Anterior cingulate cortex (tissue), 58 donors: ENCODE data around the gene DNAAF1.
"Not testable (repeated sequence)": the region's sequence is repeated elsewhere in the genome, so short reads cannot be mapped to it uniquely, and the experiment has no call there.

Experiments used
- DNase-seq, 58 donors: peaks; one replicate each; lab custom pipeline; 2025; lab: John Stamatoyannopoulos, UW

DNAAF1 gene

GRCh38 chr16:84144859-84145639 is at the start of gene DNAAF1, which contains the start of gene HSDL1:
DNAAF1 (plus strand) TSS chr16:84145308; CDS start chr16:84145441, 133 bp downstream.
HSDL1 (minus strand) TSS chr16:84145177; CDS start chr16:84131321, 13,856 bp downstream.
- DNase-seq, result peak; percentile 44 to 94 (median 85)

- no peak for DNase-seq
Observed at GRCh38 chr16:84095466-84095865, 49.6 kb upstream of the DNAAF1 start.

GRCh38 chr16:84096447-84097005 is 48.6 kb upstream of the DNAAF1 start:
- DNase-seq, result no peak

GRCh38 chr16:84098939-84099338 is 46.2 kb upstream of the DNAAF1 start:
- DNase-seq, result no peak

GRCh38 chr16:84103678-84104077 is 41.4 kb upstream of the DNAAF1 start:
- no peak for DNase-seq

GRCh38 chr16:84104231-84104630 is 40.9 kb upstream of the DNAAF1 start:
- no peak for DNase-seq

GRCh38 chr16:84105301-84105815 is 39.8 kb upstream of the DNAAF1 start:
- peak in 1 of 58 donors; percentile 12 for DNase-seq

- DNase-seq, result no peak
Observed at GRCh38 chr16:84105948-84106740, 39.0 kb upstream of the DNAAF1 start.

GRCh38 chr16:84107921-84108320 is 37.2 kb upstream of the DNAAF1 start:
- no peak for DNase-seq

- no peak for DNase-seq
Observed at GRCh38 chr16:84109598-84110335, 35.3 kb upstream of the DNAAF1 start.

- DNase-seq, result no peak
Observed at GRCh38 chr16:84110527-84110926, 34.6 kb upstream of the DNAAF1 start.

- DNase-seq, result no peak
Observed at GRCh38 chr16:84111525-84111924, 33.6 kb upstream of the DNAAF1 start.

- DNase-seq, result not testable (repeated sequence)
Observed at GRCh38 chr16:84111949-84112348, 33.2 kb upstream of the DNAAF1 start.

GRCh38 chr16:84115919-84116719 is 29.0 kb upstream of the DNAAF1 start:
- DNase-seq, result peak in 19 of 58 donors; percentile 26 to 75 (median 51)

- DNase-seq, result peak; percentile 69 to 98 (median 95)
Observed at GRCh38 chr16:84116720-84117493, 28.2 kb upstream of the DNAAF1 start, which contains the start of gene MBTPS1. MBTPS1 (minus strand) TSS chr16:84116942; CDS start chr16:84101783, 15,159 bp downstream.

GRCh38 chr16:84117494-84117843 is 27.6 kb upstream of the DNAAF1 start:
- peak in 17 of 58 donors; percentile 12 to 68 (median 54) for DNase-seq

GRCh38 chr16:84118315-84118714 is 26.8 kb upstream of the DNAAF1 start:
- not testable (repeated sequence) for DNase-seq

- no peak for DNase-seq
Observed at GRCh38 chr16:84119368-84119767, 25.7 kb upstream of the DNAAF1 start.
